ENCODE data around the gene MYO3B. TPM values are rescaled to one million over a fixed set of nuclear protein-coding genes. Genes with fewer than 3 reads are reported as not detected.

Gene MYO3B
- total RNA-seq, 1 donor from 2014 or later, result not detected

GRCh38 chr2:170495896-170496295 is 317.9 kb downstream of the MYO3B start:
- TF ChIP-seq CTCF (IDR thresholded peaks at IDR 0.05), result no peak
- Mint-ChIP-seq H3K4me1 (no peaks in the 10 kb centered on the region), H3K27ac (no peak overlapping the region), H3K4me3 (no peak overlapping the region), H3K9me3 (no peaks in the 10 kb centered on the region), H3K27me3 (peaks cover 9% of the 10 kb centered on the region), H3K36me3 (ENCODE audit: low read depth) (no peaks in the 10 kb centered on the region)
- CTCF ChIA-PET, result no interaction called here
- POLR2A ChIA-PET, result no interaction called here
- intact Hi-C loops (cut with micrococcal nuclease), result no loop called here
- DNase-seq (no peak), ATAC-seq (ENCODE audit: low read depth) (no peak)

DNA sequence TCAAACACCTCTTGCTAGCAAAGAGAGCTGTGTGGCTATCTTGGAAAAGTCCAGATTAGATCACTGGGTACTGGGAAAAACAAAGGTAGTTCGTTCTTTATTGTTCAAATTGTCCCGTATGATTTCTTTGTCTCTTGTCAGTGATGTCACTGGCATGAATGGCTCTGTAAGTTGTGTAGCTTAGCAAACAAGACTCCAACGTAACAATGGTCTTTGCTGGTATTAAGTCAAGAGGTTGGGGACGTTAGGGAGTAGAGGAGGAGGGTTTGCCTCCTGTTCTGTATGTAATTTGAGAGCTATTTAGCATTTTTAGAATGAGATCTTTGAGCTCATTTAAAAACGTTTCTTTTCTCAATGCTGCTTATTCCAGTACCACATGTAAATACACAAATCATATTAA is 320.7 kb downstream of the MYO3B start:
- no peak for ATAC-seq (ENCODE audit: low read depth)
- TF ChIP-seq CTCF (IDR thresholded peaks at IDR 0.05), result no peak
- intact Hi-C loops (cut with micrococcal nuclease), result no loop called here
- H3K27ac Mint-ChIP-seq, result no peak overlapping the region
- peaks cover 6% of the 10 kb centered on the region for H3K27me3 Mint-ChIP-seq
- no peak overlapping the region for H3K4me3 Mint-ChIP-seq
- DNase-seq, result no peak
- H3K36me3 Mint-ChIP-seq (ENCODE audit: low read depth), result no peaks in the 10 kb centered on the region
- ChIA-PET POLR2A (no interaction called here), CTCF (no interaction called here)
- H3K4me1 Mint-ChIP-seq, result no peaks in the 10 kb centered on the region
- no peaks in the 10 kb centered on the region for H3K9me3 Mint-ChIP-seq

- POLR2A ChIA-PET, result no interaction called here
- Mint-ChIP-seq H3K27me3 (peaks cover 6% of the 10 kb centered on the region), H3K27ac (no peak overlapping the region), H3K36me3 (ENCODE audit: low read depth) (no peaks in the 10 kb centered on the region), H3K4me3 (no peak overlapping the region), H3K4me1 (no peaks in the 10 kb centered on the region), H3K9me3 (no peaks in the 10 kb centered on the region)
- CTCF ChIA-PET, result no interaction called here
- intact Hi-C loops (cut with micrococcal nuclease), result no loop called here
- DNase-seq (no peak), ATAC-seq (ENCODE audit: low read depth) (no peak)
- TF ChIP-seq CTCF (IDR thresholded peaks at IDR 0.05), result no peak
Measured at GRCh38 chr2:170500104-170500503, 322.2 kb downstream of the MYO3B start.

DNA sequence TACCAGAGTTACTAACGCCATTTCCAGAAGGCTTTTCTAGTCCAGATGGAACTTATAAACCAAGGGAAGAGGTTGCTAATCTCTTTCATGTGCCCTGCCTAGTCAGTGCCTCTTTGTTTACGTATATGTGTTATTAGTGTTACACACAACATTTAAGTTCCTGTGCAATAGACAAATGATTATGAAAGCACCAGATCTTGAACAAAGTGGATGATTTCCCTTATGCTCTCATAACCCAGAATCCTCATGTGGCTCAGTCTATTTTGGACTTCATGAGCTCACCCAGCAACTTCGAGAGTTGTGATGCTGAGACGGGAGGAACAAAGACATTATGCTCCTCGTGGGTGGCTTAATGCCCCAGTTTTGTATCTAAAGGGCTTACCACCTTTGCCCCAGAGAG is 322.8 kb downstream of the MYO3B start:
- no peak for ATAC-seq (ENCODE audit: low read depth)
- H3K9me3 Mint-ChIP-seq, result no peaks in the 10 kb centered on the region
- peaks cover 3% of the 10 kb centered on the region for H3K27me3 Mint-ChIP-seq
- no peaks in the 10 kb centered on the region for H3K4me1 Mint-ChIP-seq
- no peaks in the 10 kb centered on the region for H3K36me3 Mint-ChIP-seq (ENCODE audit: low read depth)
- H3K4me3 Mint-ChIP-seq, result no peak overlapping the region
- no peak for TF ChIP-seq CTCF (IDR thresholded peaks at IDR 0.05)
- intact Hi-C loops (cut with micrococcal nuclease), result no loop called here
- POLR2A ChIA-PET, result no interaction called here
- H3K27ac Mint-ChIP-seq, result no peak overlapping the region
- no peak for DNase-seq
- CTCF ChIA-PET, result no interaction called here

DNA sequence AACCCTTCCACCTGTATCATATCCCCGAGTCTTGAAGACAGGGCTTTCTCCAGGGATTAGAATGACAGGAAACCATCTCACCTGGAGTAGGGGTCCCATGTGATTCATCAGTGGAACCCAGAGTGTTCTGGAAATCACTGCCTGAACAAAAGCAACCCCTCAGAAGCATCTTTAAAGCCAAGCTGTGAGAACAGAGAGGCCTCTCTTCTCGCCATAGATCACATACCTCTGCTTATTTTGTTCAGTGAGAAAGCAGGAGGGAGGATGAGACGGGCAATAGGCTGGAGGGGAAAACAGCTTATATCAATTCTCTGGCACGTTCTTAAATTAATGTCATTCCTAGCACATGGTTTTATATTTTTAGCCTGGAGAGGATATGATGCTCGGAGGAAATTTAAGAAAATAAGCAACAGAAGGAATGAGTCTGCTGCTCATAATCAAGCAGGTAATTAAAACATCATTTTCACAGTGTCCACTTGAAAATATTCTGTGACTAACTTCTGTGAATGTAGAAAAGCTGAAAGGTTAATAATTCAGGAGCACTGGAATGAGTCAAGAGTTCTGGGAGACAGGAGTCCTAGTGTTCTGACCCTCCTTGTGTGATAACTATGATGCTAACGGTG is 323.6 kb downstream of the MYO3B start:
- H3K4me1 Mint-ChIP-seq, result no peaks in the 10 kb centered on the region
- H3K9me3 Mint-ChIP-seq, result no peaks in the 10 kb centered on the region
- no peak for ATAC-seq (ENCODE audit: low read depth)
- no peak overlapping the region for H3K4me3 Mint-ChIP-seq
- intact Hi-C loops (cut with micrococcal nuclease), result no loop called here
- no peak overlapping the region for H3K27ac Mint-ChIP-seq
- no peak for DNase-seq
- POLR2A ChIA-PET, result no interaction called here
- CTCF ChIA-PET, result no interaction called here
- peaks cover 2% of the 10 kb centered on the region for H3K27me3 Mint-ChIP-seq
- H3K36me3 Mint-ChIP-seq (ENCODE audit: low read depth), result no peaks in the 10 kb centered on the region
- TF ChIP-seq CTCF (IDR thresholded peaks at IDR 0.05), result no peak

Measured in activated B cell treated with CpG ODN at 0.5 μM for 24 hours (primary cell).